GM12872 (cell line): Measurements from ENCODE around the gene SPEG.

Experiments used
- CTCF ChIP-seq: IDR thresholded peaks from 3 replicates; pipeline ENCODE4 v1.5.1; 2011; ENCODE audit warnings: low read depth, mild to moderate bottlenecking, low read length, moderate library complexity; ENCODE audit not compliant: insufficient read depth

SPEG gene

GRCh38 chr2:219448099-219448775 lies 13.6 kb downstream of the SPEG start:
- TF ChIP-seq CTCF = no peak

- TF ChIP-seq CTCF = no peak
Measured at GRCh38 chr2:219448776-219449341, 14.2 kb downstream of the SPEG start.

- TF ChIP-seq CTCF = no peak
Measured at GRCh38 chr2:219449609-219450008, 15.0 kb downstream of the SPEG start.

- no peak for TF ChIP-seq CTCF
Measured at GRCh38 chr2:219451661-219452360, 17.2 kb downstream of the SPEG start.

- no peak for TF ChIP-seq CTCF
Measured at GRCh38 chr2:219452361-219453317, 18.0 kb downstream of the SPEG start.

GRCh38 chr2:219453671-219454590 lies 19.3 kb downstream of the SPEG start:
- no peak for TF ChIP-seq CTCF
